Bronchial epithelial cell (primary cell): ENCODE results near the gene NXNL2. TPM values are rescaled to one million over a fixed set of nuclear protein-coding genes. Genes with fewer than 3 reads are reported as not detected.

Experiments
- DNase-seq: peaks from one replicate; pipeline ENCODE4 v3.0.0-alpha.2; 2010; ENCODE audit warnings: low read depth
- FAIRE-seq: peaks from 2 replicates; lab custom pipeline; 2011; peaks lifted over from hg19 to GRCh38; lab: Jason Lieb, UNC
- H3K27me3 ChIP-seq: 2 replicates; pipeline ENCODE4 v1.5.1; 2011; ENCODE audit warnings: low read length; ENCODE audit not compliant: control insufficient read depth, insufficient read depth
- H3K36me3 ChIP-seq: 2 replicates; pipeline ENCODE4 v1.5.1; 2011; ENCODE audit warnings: low read length; ENCODE audit not compliant: control insufficient read depth, insufficient read depth
- H3K4me3 ChIP-seq: 2 replicates; pipeline ENCODE4 v1.5.1; 2011; ENCODE audit warnings: mild to moderate bottlenecking, low read depth, low read length, control low read depth
- CTCF ChIP-seq: IDR thresholded peaks from 2 replicates; pipeline ENCODE4 v1.5.1; 2011; ENCODE audit warnings: mild to moderate bottlenecking, moderate library complexity, low read length, control low read depth, inconsistent platforms; ENCODE audit not compliant: insufficient read depth, severe bottlenecking
- total RNA-seq: library from RNA; depleted of rRNA; stranded (reverse); fragments of >200 nt; gene quantifications from 2 replicates; pipeline ENCODE4 v1.2.1, GENCODE V29; 2014

The NXNL2 gene
- total RNA-seq, 1 donor from 2014 or later = not detected

GRCh38 chr9:88501086-88501485 lies 33.9 kb upstream of the NXNL2 start:
- no peak for DNase-seq

GRCh38 chr9:88502552-88503034 lies 32.4 kb upstream of the NXNL2 start:
- Histone ChIP-seq H3K4me3 (no peak overlapping the region), H3K36me3 (no peaks in the 10 kb centered on the region), H3K27me3 (no peaks in the 10 kb centered on the region)
- FAIRE-seq (no peak), DNase-seq (no peak)
- TF ChIP-seq CTCF = no peak

More at GRCh38 chr9:88501086-88501485, 33.9 kb upstream of the NXNL2 start:
- Histone ChIP-seq H3K4me3 (no peak overlapping the region), H3K27me3 (no peaks in the 10 kb centered on the region), H3K36me3 (no peaks in the 10 kb centered on the region)
- FAIRE-seq = no peak
- no peak for TF ChIP-seq CTCF

- Histone ChIP-seq H3K27me3 (no peaks in the 10 kb centered on the region), H3K36me3 (no peaks in the 10 kb centered on the region), H3K4me3 (no peak overlapping the region)
- TF ChIP-seq CTCF = no peak
- DNase-seq (no peak), FAIRE-seq (no peak)
Observed at GRCh38 chr9:88503081-88503844, 31.7 kb upstream of the NXNL2 start.

GRCh38 chr9:88503845-88504764 lies 30.9 kb upstream of the NXNL2 start:
- Histone ChIP-seq H3K36me3 (no peaks in the 10 kb centered on the region), H3K4me3 (no peak overlapping the region), H3K27me3 (no peaks in the 10 kb centered on the region)
- DNase-seq (no peak), FAIRE-seq (peak; percentile 88)
- no peak for TF ChIP-seq CTCF

GRCh38 chr9:88508326-88508725 lies 26.7 kb upstream of the NXNL2 start:
- H3K27me3 ChIP-seq = no peaks in the 10 kb centered on the region
- TF ChIP-seq CTCF = no peak
- DNase-seq (no peak), FAIRE-seq (no peak)
- H3K4me3 ChIP-seq = no peak overlapping the region
- H3K36me3 ChIP-seq = no peaks in the 10 kb centered on the region
